ENCODE measurements around the gene SORBS2.
A peak's percentile ranks its signal among the peaks of the same experiment; 100 is the strongest.

Gene SORBS2

DNA sequence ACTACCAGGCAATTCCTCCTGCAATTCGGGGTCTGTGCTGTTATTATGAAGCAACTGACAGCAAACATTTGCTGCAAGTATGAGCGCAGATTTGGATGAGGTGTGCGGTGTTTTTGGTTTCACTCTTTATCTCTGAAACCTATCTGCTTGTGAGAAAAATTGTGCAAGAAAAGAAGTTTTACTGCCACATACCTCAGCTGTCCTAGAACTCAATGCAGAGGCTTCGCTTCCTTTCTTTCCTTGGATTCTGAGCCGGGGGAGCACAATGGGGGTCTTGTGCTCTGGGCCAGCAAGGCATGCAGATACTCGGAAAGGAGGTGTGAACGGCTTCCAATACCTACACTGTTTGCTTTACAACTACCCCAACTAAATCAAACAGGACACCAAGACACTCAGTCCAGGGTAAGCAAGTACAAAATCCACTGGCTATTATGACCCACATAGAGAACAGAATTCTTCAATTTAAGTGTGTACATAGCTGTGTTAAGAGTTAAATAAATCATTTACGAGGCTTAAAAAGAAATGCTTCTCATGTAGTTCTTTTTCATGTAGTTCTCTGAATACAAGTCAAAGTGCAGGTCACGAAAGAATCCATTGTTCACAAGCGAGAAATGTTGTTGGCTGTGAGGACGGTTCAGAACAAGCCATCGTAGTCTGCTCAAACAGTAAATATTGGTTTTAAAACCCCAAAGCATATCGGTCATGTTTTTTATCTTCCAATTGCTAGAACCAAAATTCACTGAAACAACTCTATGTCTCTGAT is 1.1 kb downstream of the SORBS2 start:
- peak overlapping the region; percentile 91 for H3K4me3 ChIP-seq (ENCODE audit: low read length)
- TF ChIP-seq, protein P1, sequence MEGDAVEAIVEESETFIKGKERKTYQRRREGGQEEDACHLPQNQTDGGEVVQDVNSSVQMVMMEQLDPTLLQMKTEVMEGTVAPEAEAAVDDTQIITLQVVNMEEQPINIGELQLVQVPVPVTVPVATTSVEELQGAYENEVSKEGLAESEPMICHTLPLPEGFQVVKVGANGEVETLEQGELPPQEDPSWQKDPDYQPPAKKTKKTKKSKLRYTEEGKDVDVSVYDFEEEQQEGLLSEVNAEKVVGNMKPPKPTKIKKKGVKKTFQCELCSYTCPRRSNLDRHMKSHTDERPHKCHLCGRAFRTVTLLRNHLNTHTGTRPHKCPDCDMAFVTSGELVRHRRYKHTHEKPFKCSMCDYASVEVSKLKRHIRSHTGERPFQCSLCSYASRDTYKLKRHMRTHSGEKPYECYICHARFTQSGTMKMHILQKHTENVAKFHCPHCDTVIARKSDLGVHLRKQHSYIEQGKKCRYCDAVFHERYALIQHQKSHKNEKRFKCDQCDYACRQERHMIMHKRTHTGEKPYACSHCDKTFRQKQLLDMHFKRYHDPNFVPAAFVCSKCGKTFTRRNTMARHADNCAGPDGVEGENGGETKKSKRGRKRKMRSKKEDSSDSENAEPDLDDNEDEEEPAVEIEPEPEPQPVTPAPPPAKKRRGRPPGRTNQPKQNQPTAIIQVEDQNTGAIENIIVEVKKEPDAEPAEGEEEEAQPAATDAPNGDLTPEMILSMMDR (conservative IDR thresholded peaks at IDR 0.05; ENCODE audit: low read depth, low read length), result no peak
- DNase-seq (ENCODE audit: low read depth), result no peak

DNA sequence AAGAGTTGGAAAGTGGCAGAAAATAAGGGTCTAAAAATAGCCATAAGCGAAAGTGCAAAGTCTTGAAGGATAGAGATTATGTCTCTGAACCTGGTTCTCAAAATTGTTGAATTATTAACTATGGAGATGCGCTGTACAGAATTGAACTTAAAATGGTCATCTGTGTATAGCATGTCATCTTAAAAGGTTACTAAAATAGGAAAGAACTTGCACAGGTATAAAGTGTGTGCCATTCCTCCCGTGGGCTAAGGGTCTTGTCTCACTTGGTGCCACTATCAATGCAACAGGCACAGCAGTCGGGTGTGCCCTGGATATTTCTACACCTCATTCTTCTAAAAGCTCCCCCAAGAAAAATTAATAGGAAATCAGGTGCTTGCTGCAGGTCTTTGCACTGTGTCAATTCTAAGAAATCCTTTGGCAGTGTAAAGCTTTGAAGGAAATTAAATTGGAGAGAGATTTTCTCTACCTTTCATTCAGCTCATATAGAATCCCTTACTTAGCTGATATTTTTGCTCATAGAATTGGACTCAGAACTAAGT is 2.4 kb downstream of the SORBS2 start:
- TF ChIP-seq, protein P1 (conservative IDR thresholded peaks at IDR 0.05; ENCODE audit: low read depth, low read length), result no peak
- DNase-seq (ENCODE audit: low read depth), result no peak
- H3K4me3 ChIP-seq (ENCODE audit: low read length), result peak overlapping the region; percentile 91

DNA sequence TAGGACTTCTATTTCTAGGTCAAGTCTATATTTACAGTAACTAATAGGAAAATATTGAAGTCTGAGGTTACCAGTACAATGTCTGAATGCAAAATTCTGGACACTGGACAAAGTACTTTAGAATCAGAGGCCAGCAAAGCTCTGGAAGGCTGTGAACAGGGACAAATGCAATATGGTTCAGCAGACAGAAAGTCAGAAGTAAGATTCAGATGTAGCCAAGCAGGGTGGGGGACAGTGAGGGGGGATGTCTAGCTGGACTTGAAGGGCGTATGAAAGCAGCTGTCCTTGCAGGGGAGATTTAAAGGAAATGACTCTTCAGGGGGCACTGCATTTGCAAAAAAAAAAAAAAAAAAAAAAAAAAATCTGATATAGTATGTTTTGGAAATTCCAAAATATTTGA is 2.9 kb downstream of the SORBS2 start:
- H3K4me3 ChIP-seq (ENCODE audit: low read length), result peak overlapping the region; percentile 91
- TF ChIP-seq, protein P1 (conservative IDR thresholded peaks at IDR 0.05; ENCODE audit: low read depth, low read length), result no peak
- DNase-seq (ENCODE audit: low read depth), result no peak

DNA sequence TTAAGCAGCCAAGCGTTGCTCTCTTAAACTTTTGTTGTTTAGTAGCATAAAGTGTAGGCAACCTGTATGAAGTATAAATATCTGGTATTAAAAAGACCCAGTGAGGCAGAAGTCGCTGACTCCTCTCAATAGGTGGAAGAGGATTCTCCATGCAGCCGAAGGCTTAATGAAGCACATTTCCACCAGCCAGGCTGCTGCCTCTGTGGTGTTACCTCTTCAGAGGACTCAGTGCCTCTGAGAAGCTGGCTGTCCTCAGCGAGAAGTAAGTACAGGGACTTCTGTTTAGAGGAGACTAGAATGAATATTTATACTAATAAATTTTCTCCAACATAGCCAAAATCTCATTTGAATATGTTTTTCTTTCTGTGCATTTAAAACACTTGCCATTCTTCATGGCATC is 6.0 kb downstream of the SORBS2 start:
- peak overlapping the region; percentile 9 for H3K4me3 ChIP-seq (ENCODE audit: low read length)
- no peak for DNase-seq (ENCODE audit: low read depth)
- TF ChIP-seq, protein P1 (conservative IDR thresholded peaks at IDR 0.05; ENCODE audit: low read depth, low read length), result no peak

DNA sequence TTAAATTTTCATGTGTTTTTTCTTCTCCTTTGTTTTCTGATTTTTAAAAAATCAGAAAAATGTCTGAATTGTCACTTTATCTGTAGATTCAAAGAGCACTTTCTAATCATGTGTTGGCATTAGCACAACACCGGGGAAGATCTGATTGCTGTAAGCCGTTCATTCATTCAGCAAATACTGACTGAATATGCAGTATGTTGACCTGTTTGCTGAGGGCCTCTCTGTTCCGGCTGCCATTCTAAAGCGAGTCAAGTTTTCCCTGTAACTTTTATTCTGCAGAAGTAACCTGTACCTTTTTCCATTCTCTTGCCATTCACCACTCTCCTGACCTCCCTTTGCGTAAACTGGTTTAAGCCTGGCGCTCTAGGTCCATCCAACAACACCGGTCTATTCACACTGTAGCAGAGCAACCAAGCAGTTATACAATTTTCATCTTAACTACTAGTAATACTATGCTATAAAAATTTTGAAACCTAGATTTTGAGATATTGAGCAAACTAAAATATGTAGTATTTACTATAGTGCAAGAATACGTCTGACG is 6.7 kb downstream of the SORBS2 start:
- DNase-seq (ENCODE audit: low read depth), result no peak
- H3K4me3 ChIP-seq (ENCODE audit: low read length), result peak overlapping the region; percentile 9
- TF ChIP-seq, protein P1 (conservative IDR thresholded peaks at IDR 0.05; ENCODE audit: low read depth, low read length), result no peak

DNA sequence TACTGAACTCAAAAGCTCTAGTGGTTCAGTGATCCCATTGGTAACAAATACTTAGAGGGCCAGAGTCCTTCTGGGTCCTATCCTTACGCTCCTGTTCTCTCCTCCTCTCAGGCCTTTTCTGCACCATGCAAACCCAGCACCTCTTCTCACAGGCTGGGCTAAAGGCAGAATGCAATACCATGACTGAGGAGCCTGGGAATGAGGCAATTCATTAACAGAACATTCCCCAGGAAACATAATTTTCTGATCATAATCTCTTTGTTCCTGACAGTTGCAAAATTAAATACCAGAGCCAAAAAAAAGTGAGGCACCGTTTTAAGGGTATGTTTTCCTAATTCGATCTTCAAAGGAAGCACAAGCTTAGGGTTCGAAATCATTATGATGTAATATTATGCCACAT is 9.0 kb downstream of the SORBS2 start:
- no peak overlapping the region for H3K4me3 ChIP-seq (ENCODE audit: low read length)
- TF ChIP-seq, protein P1 (conservative IDR thresholded peaks at IDR 0.05; ENCODE audit: low read depth, low read length), result no peak
- DNase-seq (ENCODE audit: low read depth), result no peak

DNA sequence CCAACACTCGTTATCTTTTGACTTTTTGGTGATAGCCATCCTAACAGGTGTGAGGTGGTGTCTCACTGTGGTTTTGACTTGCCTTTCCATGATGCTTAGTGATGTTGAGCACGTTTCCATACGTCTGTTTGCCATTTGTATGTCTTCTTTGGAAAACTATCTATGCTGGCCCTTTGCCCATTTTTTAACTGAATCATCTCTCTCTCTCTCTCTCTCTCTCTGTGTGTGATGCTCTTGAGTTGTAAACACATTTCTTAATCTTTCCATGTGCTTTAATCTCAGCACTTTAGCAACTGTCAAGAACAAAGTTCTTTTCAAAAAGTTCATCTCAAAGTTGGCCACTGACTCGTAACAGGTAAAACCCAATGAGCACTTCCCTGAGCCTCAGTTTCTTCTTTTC is 10.5 kb downstream of the SORBS2 start:
- H3K4me3 ChIP-seq (ENCODE audit: low read length), result no peak overlapping the region
- DNase-seq (ENCODE audit: low read depth), result no peak
- TF ChIP-seq, protein P1 (conservative IDR thresholded peaks at IDR 0.05; ENCODE audit: low read depth, low read length), result no peak

All from retinal pigment epithelial cell (primary cell).